Endothelial cell of umbilical vein (primary cell): ENCODE measurements around the gene RNASE8. TPM values are rescaled to one million over a fixed set of nuclear protein-coding genes. Genes with fewer than 3 reads are reported as not detected.

Experiments
- BruUV-seq: library from RNA; stranded (reverse); fragments of 400-500 nt; replicated peaks from 2 replicates; lab custom pipeline; 2021; lab: Mats Ljungman, UMichigan
- CTCF ChIA-PET: fragments of 300-600, 350-600 bp; sonication (Branson Sonifier 250); formaldehyde crosslinking; loops from one replicate; lab custom pipeline; 2021; ENCODE audit warnings: antibody characterized with exemption, inconsistent platforms; lab: Charles Lee
- POLR2A ChIA-PET: fragments of 300-600, 350-600 bp; sonication (Branson Sonifier 250); formaldehyde crosslinking; loops from one replicate; lab custom pipeline; 2021; ENCODE audit warnings: antibody characterized with exemption, inconsistent platforms; lab: Charles Lee
- DNase-seq: peaks from one replicate; pipeline ENCODE4 v3.0.0-alpha.2; 2011; ENCODE audit warnings: low read depth, low spot score
- FAIRE-seq: peaks from 2 replicates; lab custom pipeline; 2011; peaks lifted over from hg19 to GRCh38; lab: Jason Lieb, UNC
- H2AFZ ChIP-seq: 2 replicates; pipeline ENCODE4 v1.6.0; 2012; ENCODE audit warnings: low read depth, low read length, control low read depth, inconsistent platforms
- H3K27ac ChIP-seq: 2 replicates; pipeline ENCODE4 v1.5.1; 2011; ENCODE audit warnings: low read depth, mild to moderate bottlenecking, control low read depth, low read length, moderate library complexity; ENCODE audit not compliant: insufficient read depth
- H3K27me3 ChIP-seq, 2 experiments: 2 replicates each; pipeline versions ENCODE4 v1.6.0 to v1.6.1; 2011; ENCODE audit warnings: low read length in 2 of 2, mixed read lengths in 1 of 2; ENCODE audit not compliant: control insufficient read depth in 2 of 2, insufficient read depth in 2 of 2
- H3K36me3 ChIP-seq, 2 experiments: 2 replicates in 1 of 2; 3 replicates in 1 of 2; pipeline ENCODE4 v1.5.1; 2011; ENCODE audit warnings: low read length in 2 of 2, mild to moderate bottlenecking in 1 of 2, moderate library complexity in 1 of 2; ENCODE audit not compliant: control insufficient read depth in 2 of 2, insufficient read depth in 2 of 2; ENCODE audit errors: extremely low read depth in 1 of 2
- H3K4me1 ChIP-seq: 3 replicates; pipeline ENCODE4 v1.5.1; 2011; ENCODE audit warnings: mild to moderate bottlenecking, low read length; ENCODE audit not compliant: control insufficient read depth, insufficient read depth; ENCODE audit errors: extremely low read depth
- H3K4me2 ChIP-seq: 2 replicates; pipeline ENCODE4 v1.6.1; 2011; ENCODE audit warnings: low read length, control low read depth, mixed read lengths; ENCODE audit not compliant: insufficient read depth
- H3K4me3 ChIP-seq, 3 experiments: fragments of 200-600 bp in 1 of 3; sonication (generic), shearing (Covaris generic) in 1 of 3; replicated peaks in 1 of 3; 2 replicates each; pipeline ENCODE4 v1.5.1; 2011 to 2016; ENCODE audit warnings: control low read depth in 3 of 3, low read length in 3 of 3, mild to moderate bottlenecking in 2 of 3, inconsistent platforms in 1 of 3, low read depth in 1 of 3, moderate library complexity in 1 of 3; ENCODE audit not compliant: insufficient read depth in 1 of 3
- H3K79me2 ChIP-seq: 2 replicates; pipeline ENCODE4 v1.6.0; 2012; ENCODE audit warnings: low read length, inconsistent platforms; ENCODE audit not compliant: control insufficient read depth, insufficient read depth
- H3K9ac ChIP-seq: replicated peaks from 2 replicates; pipeline ENCODE3; 2011; ENCODE audit warnings: low read length, control low read depth; ENCODE audit not compliant: insufficient read depth; ENCODE audit errors: extremely low read depth
- H3K9me1 ChIP-seq: replicated peaks from 3 replicates; pipeline ENCODE4 v1.6.0; 2011; ENCODE audit warnings: mild to moderate bottlenecking, low read length; ENCODE audit not compliant: control insufficient read depth, insufficient read depth; ENCODE audit errors: extremely low read depth
- H3K9me3 ChIP-seq: replicated peaks from 2 replicates; pipeline ENCODE4 v1.5.1; 2012; ENCODE audit warnings: low read length, inconsistent platforms; ENCODE audit not compliant: control insufficient read depth, insufficient read depth
- H4K20me1 ChIP-seq: replicated peaks from 2 replicates; pipeline ENCODE3; 2011; ENCODE audit warnings: mild to moderate bottlenecking, low read length; ENCODE audit not compliant: control insufficient read depth, insufficient read depth; ENCODE audit errors: extremely low read depth
- CTCF ChIP-seq, 2 donors: IDR thresholded peaks; 1 replicate in 1 of 2; 2 replicates in 1 of 2; pipeline ENCODE4 v1.5.1; 2011; ENCODE audit warnings: low read length in 2 of 2, mild to moderate bottlenecking in 2 of 2, moderate library complexity in 2 of 2, control low read depth in 1 of 2, inconsistent platforms in 1 of 2, low read depth in 1 of 2; ENCODE audit not compliant: insufficient read depth in 1 of 2; ENCODE audit errors: extremely low read depth in 1 of 2
- EZH2 ChIP-seq: IDR thresholded peaks from 2 replicates; pipeline ENCODE4 v1.6.1; 2012; ENCODE audit warnings: borderline replicate concordance, low read depth, mild to moderate bottlenecking, moderate library complexity, low read length, inconsistent platforms; ENCODE audit not compliant: severe bottlenecking
- FOS ChIP-seq: IDR thresholded peaks from 2 replicates; pipeline ENCODE4 v1.6.1; 2011; ENCODE audit warnings: mild to moderate bottlenecking, low read length, moderate library complexity, borderline replicate concordance; ENCODE audit not compliant: insufficient read depth
- GATA2 ChIP-seq: IDR thresholded peaks from 2 replicates; pipeline ENCODE4 v1.7.0; 2011; ENCODE audit warnings: low read depth, mild to moderate bottlenecking, moderate library complexity, mixed read lengths, low read length; ENCODE audit not compliant: insufficient read length, insufficient read depth
- JUN ChIP-seq: IDR thresholded peaks from 2 replicates; pipeline ENCODE4 v1.6.1; 2011; ENCODE audit warnings: borderline replicate concordance, low read depth; ENCODE audit not compliant: insufficient read length, insufficient read depth
- MAX ChIP-seq: IDR thresholded peaks from 2 replicates; pipeline ENCODE4 v1.6.1; 2011; ENCODE audit not compliant: insufficient read depth, insufficient read length
- MYC ChIP-seq: IDR thresholded peaks from one replicate; pipeline ENCODE4 v1.6.1; 2011; ENCODE audit warnings: mild to moderate bottlenecking, low read depth, low read length
- POLR2A ChIP-seq: IDR thresholded peaks from 2 replicates; pipeline ENCODE4 v1.6.1; 2012; ENCODE audit warnings: low read depth, mild to moderate bottlenecking, control low read depth, low read length
- POLR2AphosphoS5 ChIP-seq: IDR thresholded peaks from 2 replicates; pipeline ENCODE4 v1.6.1; 2012; ENCODE audit warnings: low read depth, mild to moderate bottlenecking, control low read depth, low read length, moderate library complexity; ENCODE audit not compliant: insufficient read depth
- dilution Hi-C: fragments of 300-500 bp; cut with MboI; formaldehyde crosslinking; loops from one replicate; pipeline ENCODE4 v1.15.0; 2019; ENCODE audit warnings: low sequenced_read_pairs; ENCODE audit not compliant: extremely low pct_ligation_motif_present
- intact Hi-C: fragments of 100-400 bp; cut with micrococcal nuclease; formaldehyde crosslinking; loops from one replicate; pipeline ENCODE4 v1.10.0; 2022
- polyA plus RNA-seq, 4 experiments: library from polyadenylated mRNA; depleted of rRNA in 3 of 4; stranded (reverse) in 3 of 4; unstranded in 1 of 4; fragments of >200 nt; gene quantifications; 2 replicates each; pipeline versions ENCODE4 v1.2.1 to v1.2.3, GENCODE V29; 2011 to 2012; ENCODE audit warnings: missing spikeins in 1 of 4
- total RNA-seq: library from RNA; stranded (reverse); gene quantifications from 2 replicates; pipeline ENCODE4 v1.2.3, GENCODE V29; 2021

The RNASE8 gene
- total and polyA plus RNA-seq, 2 donors (not counting 3 experiments of a cell fraction or from before 2014, with no cell fraction given) = not detected

- Histone ChIP-seq H4K20me1 (no peaks in the 10 kb centered on the region), H3K9me3 (no peaks in the 10 kb centered on the region), H3K4me3 (no peak overlapping the region), H3K27me3 (no peaks in the 10 kb centered on the region), H3K9ac (no peak overlapping the region), H2AFZ (no peak overlapping the region), H3K4me2 (no peak overlapping the region), H3K9me1 (no peaks in the 10 kb centered on the region), H3K27ac (no peak overlapping the region), H3K79me2 (no peaks in the 10 kb centered on the region), H3K4me1 (no peaks in the 10 kb centered on the region), H3K36me3 (peaks cover 0 to 6% of the 10 kb centered on the region in 2 experiments)
- CTCF ChIA-PET = interaction anchor here (1.1 to 1.6 kb wide), 2 partner anchors 12 to 15 kb away, joined by 3 to 5 read pairs; no protein-coding TSS in a partner anchor
- dilution Hi-C loops = no loop called here
- POLR2A ChIA-PET = no interaction called here
- no peak for DNase-seq
- intact Hi-C loops = no loop called here
- TF ChIP-seq JUN (no peak), GATA2 (no peak), MYC (no peak), CTCF (IDR thresholded peaks at IDR 0.05; ENCODE audit: extremely low read depth in 1 of 2, insufficient read depth in 1 of 2, low read depth in 1 of 2, low read length in 2 of 2) (no peak), POLR2A (no peak), FOS (no peak), EZH2 (no peak), MAX (no peak), POLR2AphosphoS5 (no peak)
- FAIRE-seq = no peak
- BruUV-seq = no TSS peak
These were observed 20.1 kb downstream of the RNASE8 start for GRCh38 chr14:21077672-21078071.
